ENCODE results near the gene ALDH2.

GRCh38 chr12:111741235-111741812, 25.4 kb upstream of the ALDH2 start:
- no peak for TF ChIP-seq CTCF (IDR thresholded peaks at IDR 0.05; ENCODE audit: low read depth, low read length, poor library complexity, severe bottlenecking)
- TF ChIP-seq EZH2phosphoT487 (IDR thresholded peaks at IDR 0.05; ENCODE audit: borderline replicate concordance, low read length), result no peak

Data from DOHH2 (cell line).